Right lobe of liver (tissue), 4 donors: ENCODE data around the gene PIK3R5.

ENCODE experiments used
- CTCF ChIP-seq, 4 donors: fragments of 200-600 bp in 3 of 4; fragments of 450-650 bp in 1 of 4; IDR thresholded peaks; one replicate each; pipeline versions ENCODE4 v1.5.1 to v1.8.0; 2016 to 2022; ENCODE audit warnings: antibody characterized with exemption in 4 of 4, mild to moderate bottlenecking in 2 of 4
- POLR2A ChIP-seq: fragments of 450-650 bp; IDR thresholded peaks from one replicate; pipeline ENCODE4 v1.6.1; 2017; ENCODE audit warnings: antibody characterized with exemption, mild to moderate bottlenecking
- donor health status: DM: no; HTN: no; CAD: no.
- donor health status: DM: no; HTN: no; CAD: no.
- donor health status: DM: no; HTN: yes; CAD: no.

- no peak for TF ChIP-seq CTCF (IDR thresholded peaks at IDR 0.05)
- no peak for TF ChIP-seq POLR2A
These were observed 24.5 kb downstream of the PIK3R5 start for GRCh38 chr17:8940866-8941471.
